ENCODE measurements around the gene PDCL2.
"Not testable (repeated sequence)": the region's sequence is repeated elsewhere in the genome, so short reads cannot be mapped to it uniquely, and the experiment has no call there.

The PDCL2 gene

GRCh38 chr4:55635282-55635681 lies 43.2 kb upstream of the PDCL2 start:
- TF ChIP-seq CTCF (conservative IDR thresholded peaks at IDR 0.05; ENCODE audit: low read depth, low read length) = no peak
- H3K27me3 ChIP-seq (ENCODE audit: insufficient read depth, low read depth) = no peaks in the 10 kb centered on the region
- H4K20me1 ChIP-seq (ENCODE audit: insufficient read depth) = no peaks in the 10 kb centered on the region
- no peak overlapping the region for H2AFZ ChIP-seq (ENCODE audit: low read depth)
- no peaks in the 10 kb centered on the region for H3K79me2 ChIP-seq (ENCODE audit: insufficient read depth, low read depth)
- H3K4me2 ChIP-seq = no peak overlapping the region
- H3K9ac ChIP-seq = no peak overlapping the region
- no peak overlapping the region for H3K27ac ChIP-seq
- H3K36me3 ChIP-seq (ENCODE audit: insufficient read depth) = no peaks in the 10 kb centered on the region
- no peak overlapping the region for H3K4me3 ChIP-seq (IDR thresholded peaks at IDR 0.05; ENCODE audit: insufficient read depth, low read depth, low read length)
- H3K4me1 ChIP-seq (ENCODE audit: low read depth, poor library complexity, severe bottlenecking) = no peaks in the 10 kb centered on the region

GRCh38 chr4:55634417-55635128 lies 42.5 kb upstream of the PDCL2 start:
- Histone ChIP-seq H3K4me1 (ENCODE audit: low read depth, poor library complexity, severe bottlenecking) (no peaks in the 10 kb centered on the region), H3K4me2 (no peak overlapping the region), H3K27me3 (ENCODE audit: insufficient read depth, low read depth) (no peaks in the 10 kb centered on the region), H3K27ac (no peak overlapping the region), H3K4me3 (IDR thresholded peaks at IDR 0.05; ENCODE audit: insufficient read depth, low read depth, low read length) (no peak overlapping the region), H2AFZ (ENCODE audit: low read depth) (no peak overlapping the region), H3K36me3 (ENCODE audit: insufficient read depth) (no peaks in the 10 kb centered on the region), H3K79me2 (ENCODE audit: insufficient read depth, low read depth) (no peaks in the 10 kb centered on the region), H4K20me1 (ENCODE audit: insufficient read depth) (no peaks in the 10 kb centered on the region), H3K9ac (no peak overlapping the region)
- no peak for TF ChIP-seq CTCF (conservative IDR thresholded peaks at IDR 0.05; ENCODE audit: low read depth, low read length)

- no peaks in the 10 kb centered on the region for H3K79me2 ChIP-seq (ENCODE audit: insufficient read depth, low read depth)
- no peak overlapping the region for H3K9ac ChIP-seq
- H3K36me3 ChIP-seq (ENCODE audit: insufficient read depth) = no peaks in the 10 kb centered on the region
- H3K27ac ChIP-seq = no peak overlapping the region
- H3K27me3 ChIP-seq (ENCODE audit: insufficient read depth, low read depth) = no peaks in the 10 kb centered on the region
- no peak overlapping the region for H2AFZ ChIP-seq (ENCODE audit: low read depth)
- no peak overlapping the region for H3K4me3 ChIP-seq (IDR thresholded peaks at IDR 0.05; ENCODE audit: insufficient read depth, low read depth, low read length)
- no peak for TF ChIP-seq CTCF (conservative IDR thresholded peaks at IDR 0.05; ENCODE audit: low read depth, low read length)
- no peaks in the 10 kb centered on the region for H3K4me1 ChIP-seq (ENCODE audit: low read depth, poor library complexity, severe bottlenecking)
- H4K20me1 ChIP-seq (ENCODE audit: insufficient read depth) = no peaks in the 10 kb centered on the region
- no peak overlapping the region for H3K4me2 ChIP-seq
Measured at GRCh38 chr4:55633903-55634302, 41.9 kb upstream of the PDCL2 start.

GRCh38 chr4:55625835-55626234 lies 33.8 kb upstream of the PDCL2 start:
- no peak for TF ChIP-seq CTCF (conservative IDR thresholded peaks at IDR 0.05; ENCODE audit: low read depth, low read length)
- Histone ChIP-seq H3K27ac (no peak overlapping the region), H3K27me3 (ENCODE audit: insufficient read depth, low read depth) (no peaks in the 10 kb centered on the region), H3K9ac (no peak overlapping the region), H4K20me1 (ENCODE audit: insufficient read depth) (no peaks in the 10 kb centered on the region), H3K4me1 (ENCODE audit: low read depth, poor library complexity, severe bottlenecking) (no peaks in the 10 kb centered on the region), H2AFZ (ENCODE audit: low read depth) (no peak overlapping the region), H3K4me2 (no peak overlapping the region), H3K79me2 (ENCODE audit: insufficient read depth, low read depth) (no peaks in the 10 kb centered on the region), H3K36me3 (ENCODE audit: insufficient read depth) (no peaks in the 10 kb centered on the region), H3K4me3 (IDR thresholded peaks at IDR 0.05; ENCODE audit: insufficient read depth, low read depth, low read length) (no peak overlapping the region)

- H3K4me3 ChIP-seq (IDR thresholded peaks at IDR 0.05; ENCODE audit: insufficient read depth, low read depth, low read length); H3K27me3 ChIP-seq (ENCODE audit: insufficient read depth, low read depth); H3K36me3 ChIP-seq (ENCODE audit: insufficient read depth); H3K9ac ChIP-seq; H3K79me2 ChIP-seq (ENCODE audit: insufficient read depth, low read depth); H3K4me2 ChIP-seq; H2AFZ ChIP-seq (ENCODE audit: low read depth); H3K27ac ChIP-seq; H4K20me1 ChIP-seq (ENCODE audit: insufficient read depth); H3K4me1 ChIP-seq (ENCODE audit: low read depth, poor library complexity, severe bottlenecking): not testable (repeated sequence)
Measured at GRCh38 chr4:55624063-55624462, 32.0 kb upstream of the PDCL2 start.
